ENCODE measurements around the gene SMIM35.

SMIM35 gene

GRCh38 chr11:117972044-117972443 is 114.7 kb downstream of the SMIM35 start (continued):
- no peak for TF ChIP-seq ZNF571 (tag by site-specific recombination; IDR thresholded peaks at IDR 0.05)

GRCh38 chr11:117970400-117971024 is 116.3 kb downstream of the SMIM35 start:
- Histone ChIP-seq H3K9me3 (ENCODE audit: control insufficient read depth, insufficient read depth, low read depth, low read length) (no peaks in the 10 kb centered on the region), H3K27ac (ENCODE audit: extremely low read depth, low read depth, low read length) (no peak overlapping the region), H3K36me3 (ENCODE audit: control insufficient read depth in 2 of 2, insufficient read depth in 1 of 2, low read length in 2 of 2) (no peaks in the 10 kb centered on the region), H3K4me3 (ENCODE audit: low read depth, low read length) (no peak overlapping the region), H3K4me1 (ENCODE audit: control insufficient read depth, insufficient read depth, low read length) (no peaks in the 10 kb centered on the region)
- CTCF ChIA-PET: interaction anchor here (0.7 kb wide), 1 partner anchor 24 kb away, joined by 3 read pairs; no protein-coding TSS in a partner anchor
- POLR2A ChIA-PET: no interaction called here
- TF ChIP-seq HOXC10 (CRISPR knock-in tag; IDR thresholded peaks at IDR 0.05) (no peak), MYNN (tag by site-specific recombination; IDR thresholded peaks at IDR 0.05; ENCODE audit: borderline replicate concordance) (no peak), ZNF211 (tag by site-specific recombination; IDR thresholded peaks at IDR 0.05; ENCODE audit: low read depth) (no peak), ZNF202 (tag by site-specific recombination; IDR thresholded peaks at IDR 0.05; ENCODE audit: borderline replicate concordance) (no peak), REST (tag by site-specific recombination; IDR thresholded peaks at IDR 0.05) (no peak), ZNF610 (tag by site-specific recombination; IDR thresholded peaks at IDR 0.05; ENCODE audit: borderline replicate concordance) (no peak), ZNF394 (tag by site-specific recombination; IDR thresholded peaks at IDR 0.05; ENCODE audit: borderline replicate concordance) (no peak), ZNF561 (tag by site-specific recombination; IDR thresholded peaks at IDR 0.05; ENCODE audit: borderline replicate concordance) (no peak), ZNF169 (tag by site-specific recombination; IDR thresholded peaks at IDR 0.05) (no peak), GFI1B (tag by site-specific recombination; IDR thresholded peaks at IDR 0.05) (no peak), ZBTB17 (tag by site-specific recombination; IDR thresholded peaks at IDR 0.05) (no peak)

GRCh38 chr11:117969160-117969991 is 117.4 kb downstream of the SMIM35 start:
- no peaks in the 10 kb centered on the region for H3K9me3 ChIP-seq (ENCODE audit: control insufficient read depth, insufficient read depth, low read depth, low read length)
- ChIA-PET CTCF (interaction anchor here (0.6 to 0.9 kb wide), 2 partner anchors 131 to 338 kb away, joined by 3 to 4 read pairs; no protein-coding TSS in a partner anchor), POLR2A (no interaction called here)
- no peak overlapping the region for H3K27ac ChIP-seq (ENCODE audit: extremely low read depth, low read depth, low read length)
- no peak overlapping the region for H3K4me3 ChIP-seq (ENCODE audit: low read depth, low read length)
- H3K36me3 ChIP-seq (ENCODE audit: control insufficient read depth in 2 of 2, insufficient read depth in 1 of 2, low read length in 2 of 2): no peaks in the 10 kb centered on the region
- no peak for TF ChIP-seq ZNF514 (tag by site-specific recombination; IDR thresholded peaks at IDR 0.05)
- no peak for TF ChIP-seq PBX3 (CRISPR knock-in tag; IDR thresholded peaks at IDR 0.05)
- TF ChIP-seq REPIN1 (tag by site-specific recombination; IDR thresholded peaks at IDR 0.05; ENCODE audit: low read depth): no peak
- TF ChIP-seq ZSCAN23 (tag by site-specific recombination; IDR thresholded peaks at IDR 0.05): no peak
- TF ChIP-seq ZBTB21 (tag by site-specific recombination; IDR thresholded peaks at IDR 0.05): no peak
- no peak for TF ChIP-seq HIC1 (tag by site-specific recombination; IDR thresholded peaks at IDR 0.05)
- TF ChIP-seq ZNF292 (tag by site-specific recombination; IDR thresholded peaks at IDR 0.05; ENCODE audit: borderline replicate concordance, low read depth): no peak
- TF ChIP-seq ZFP37 (tag by site-specific recombination; IDR thresholded peaks at IDR 0.05): no peak
- H3K4me1 ChIP-seq (ENCODE audit: control insufficient read depth, insufficient read depth, low read length): no peaks in the 10 kb centered on the region
